Suprapubic skin (tissue), 3 donors: ENCODE results near the gene FAM229A.
A peak's percentile ranks its signal among the peaks of the same experiment; 100 is the strongest.

Experiments used
- POLR2AphosphoS5 ChIP-seq, 3 donors: sonication (generic); formaldehyde crosslinking; IDR thresholded peaks; one replicate each; pipeline ENCODE4 v1.6.1; 2017; ENCODE audit warnings: antibody characterized with exemption in 3 of 3
- TF ChIP-seq, protein P1 (sequence below), 2 donors: fragments of 200-600 bp in 1 of 2; fragments of 450-650 bp in 1 of 2; sonication (generic) in 1 of 2; IDR thresholded peaks; one replicate each; pipeline ENCODE4 v1.5.1; 2016 to 2019; ENCODE audit warnings: antibody characterized with exemption in 2 of 2, mild to moderate bottlenecking in 1 of 2, moderate library complexity in 1 of 2

DNA sequence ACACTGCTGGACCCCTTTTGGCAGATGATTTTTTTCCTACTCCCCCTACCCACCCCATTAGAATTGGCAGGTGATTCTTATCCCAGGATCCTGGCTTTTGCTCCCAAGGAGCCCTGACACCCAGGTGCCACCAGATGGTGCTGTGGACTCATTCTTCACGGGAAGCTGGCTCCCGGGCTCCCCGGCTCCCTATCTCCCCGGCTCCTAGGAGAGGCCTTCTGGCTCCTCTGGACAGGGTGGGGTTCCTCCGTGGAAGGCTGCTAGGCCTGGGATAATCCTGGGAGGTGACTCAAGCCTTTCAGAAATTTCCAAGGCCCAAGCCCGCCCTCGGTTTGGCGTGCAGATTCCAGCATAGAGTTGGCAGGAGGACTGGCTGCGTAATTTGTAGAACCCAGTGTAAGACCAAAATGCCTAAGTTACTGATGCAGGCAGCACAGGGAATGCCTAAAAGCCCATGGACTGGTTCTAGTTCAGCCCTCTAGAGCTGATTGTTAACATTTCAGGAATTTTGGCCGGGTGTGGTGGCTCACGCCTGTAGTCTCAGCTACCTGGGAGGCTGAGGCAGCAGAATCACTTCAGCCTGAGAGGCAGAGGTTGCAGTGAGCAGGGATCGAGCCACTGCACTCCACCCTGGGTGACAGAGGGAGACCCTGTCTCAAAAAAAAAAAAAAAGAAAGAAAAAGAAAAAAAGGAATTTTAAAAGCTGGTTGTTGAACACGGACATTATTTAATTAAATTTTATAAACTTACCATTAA, 38.8 kb upstream of the FAM229A start:
- TF ChIP-seq, protein P1, sequence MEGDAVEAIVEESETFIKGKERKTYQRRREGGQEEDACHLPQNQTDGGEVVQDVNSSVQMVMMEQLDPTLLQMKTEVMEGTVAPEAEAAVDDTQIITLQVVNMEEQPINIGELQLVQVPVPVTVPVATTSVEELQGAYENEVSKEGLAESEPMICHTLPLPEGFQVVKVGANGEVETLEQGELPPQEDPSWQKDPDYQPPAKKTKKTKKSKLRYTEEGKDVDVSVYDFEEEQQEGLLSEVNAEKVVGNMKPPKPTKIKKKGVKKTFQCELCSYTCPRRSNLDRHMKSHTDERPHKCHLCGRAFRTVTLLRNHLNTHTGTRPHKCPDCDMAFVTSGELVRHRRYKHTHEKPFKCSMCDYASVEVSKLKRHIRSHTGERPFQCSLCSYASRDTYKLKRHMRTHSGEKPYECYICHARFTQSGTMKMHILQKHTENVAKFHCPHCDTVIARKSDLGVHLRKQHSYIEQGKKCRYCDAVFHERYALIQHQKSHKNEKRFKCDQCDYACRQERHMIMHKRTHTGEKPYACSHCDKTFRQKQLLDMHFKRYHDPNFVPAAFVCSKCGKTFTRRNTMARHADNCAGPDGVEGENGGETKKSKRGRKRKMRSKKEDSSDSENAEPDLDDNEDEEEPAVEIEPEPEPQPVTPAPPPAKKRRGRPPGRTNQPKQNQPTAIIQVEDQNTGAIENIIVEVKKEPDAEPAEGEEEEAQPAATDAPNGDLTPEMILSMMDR (IDR thresholded peaks at IDR 0.05) = peak; percentile 89 to 90
- no peak for TF ChIP-seq POLR2AphosphoS5 (IDR thresholded peaks at IDR 0.05)
